Fibroblast of the aortic adventitia (primary cell): ENCODE measurements around the gene UPF3A. TPM values are rescaled to one million over a fixed set of nuclear protein-coding genes. Genes with fewer than 3 reads are reported as not detected.
"Not testable (repeated sequence)": the region's sequence is repeated elsewhere in the genome, so short reads cannot be mapped to it uniquely, and the experiment has no call there.

ENCODE experiments used
- DNase-seq: peaks from one replicate; pipeline ENCODE4 v3.0.0-alpha.2; 2010; ENCODE audit warnings: low read depth
- H3K4me3 ChIP-seq: 2 replicates; pipeline ENCODE4 v1.5.1; 2011; ENCODE audit warnings: low read depth, mild to moderate bottlenecking, control low read depth, low read length, moderate library complexity
- CTCF ChIP-seq: IDR thresholded peaks from 2 replicates; pipeline ENCODE4 v1.5.1; 2011; ENCODE audit warnings: mild to moderate bottlenecking, low read length, control low read depth, inconsistent platforms; ENCODE audit not compliant: insufficient read depth
- total RNA-seq: library from RNA; depleted of rRNA; stranded (reverse); fragments of >200 nt; gene quantifications from 2 replicates; pipeline ENCODE4 v1.2.3, GENCODE V29; 2012; ENCODE audit warnings: low replicate concordance

UPF3A gene
- total RNA-seq, 1 donor, result 32.1 TPM

GRCh38 chr13:114263578-114263977, 17.8 kb upstream of the UPF3A start:
- H3K4me3 ChIP-seq, result no peak overlapping the region
- DNase-seq, result no peak
- no peak for TF ChIP-seq CTCF

GRCh38 chr13:114264313-114264712, 17.1 kb upstream of the UPF3A start:
- H3K4me3 ChIP-seq, DNase-seq: not testable (repeated sequence)

- DNase-seq, result peak; percentile 52
- H3K4me3 ChIP-seq, result no peak overlapping the region
- no peak for TF ChIP-seq CTCF
Measured at GRCh38 chr13:114264886-114265611, 16.4 kb upstream of the UPF3A start.

- no peak for DNase-seq
- no peak for TF ChIP-seq CTCF
- H3K4me3 ChIP-seq, result no peak overlapping the region
Measured at GRCh38 chr13:114266241-114266640, 15.2 kb upstream of the UPF3A start.

GRCh38 chr13:114268344-114269280, 12.8 kb upstream of the UPF3A start:
- no peak for DNase-seq
- no peak overlapping the region for H3K4me3 ChIP-seq
- no peak for TF ChIP-seq CTCF

GRCh38 chr13:114269281-114269770, 12.1 kb upstream of the UPF3A start:
- no peak for TF ChIP-seq CTCF
- H3K4me3 ChIP-seq, result no peak overlapping the region

GRCh38 chr13:114272977-114273376, 8.4 kb upstream of the UPF3A start:
- no peak for DNase-seq
- TF ChIP-seq CTCF, result no peak

More at GRCh38 chr13:114269281-114269770, 12.1 kb upstream of the UPF3A start:
- no peak for DNase-seq

More at GRCh38 chr13:114272977-114273376, 8.4 kb upstream of the UPF3A start:
- H3K4me3 ChIP-seq, result no peak overlapping the region
